Measurements from ENCODE around the gene FARSA. TPM values are rescaled to one million over a fixed set of nuclear protein-coding genes. Genes with fewer than 3 reads are reported as not detected.
"Not testable (repeated sequence)": the region's sequence is repeated elsewhere in the genome, so short reads cannot be mapped to it uniquely, and the experiment has no call there.

The FARSA gene
- total RNA-seq, 1 donor from 2014 or later = 53.6 TPM

DNA sequence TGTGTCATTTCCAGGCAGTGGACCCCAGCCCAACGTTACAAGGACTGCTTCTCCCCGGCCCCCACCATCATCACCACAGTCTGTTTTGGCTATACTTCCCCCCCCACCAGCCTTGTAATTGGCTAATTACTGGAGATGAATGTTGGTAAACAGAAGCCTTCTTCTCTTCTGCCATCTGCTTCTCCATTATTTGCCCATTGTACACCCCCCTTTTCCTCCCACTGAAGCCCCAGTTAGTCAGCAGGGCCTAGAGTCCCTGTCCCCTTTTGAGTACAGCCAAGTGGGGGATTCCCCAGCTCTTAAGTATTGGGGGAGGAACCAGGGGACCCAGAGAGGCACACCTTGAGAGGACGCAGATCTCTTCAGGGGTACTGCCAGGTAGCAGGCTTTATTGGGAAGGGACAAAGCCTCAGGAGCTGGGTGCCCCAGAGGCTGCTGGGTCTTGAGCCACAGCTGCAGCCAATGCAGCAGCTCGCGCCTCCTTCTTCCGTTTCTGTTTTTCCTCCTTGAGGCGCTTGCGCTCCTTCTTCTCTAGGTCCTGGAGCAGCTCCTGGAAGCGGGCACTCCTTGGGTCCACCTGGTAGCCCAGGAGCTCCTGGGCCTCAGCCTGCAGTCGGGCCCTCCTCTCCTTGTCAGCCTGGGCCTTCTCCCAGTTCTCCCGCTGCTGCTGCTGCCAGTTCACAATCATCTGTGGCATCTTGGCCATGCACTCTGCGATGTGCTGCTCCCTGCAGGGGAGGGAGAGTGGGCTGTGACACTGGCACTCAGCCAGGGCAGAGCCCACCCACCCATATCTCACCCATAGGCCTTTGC lies 20.5 kb upstream of the FARSA start:
- no peak for DNase-seq (ENCODE audit: low read depth in 2 of 2)

- peak in 1 of 2 donors; percentile 61 for DNase-seq (ENCODE audit: low read depth in 2 of 2)
These were observed 19.8 kb upstream of the FARSA start for GRCh38 chr19:12953138-12953798.

GRCh38 chr19:12952488-12953137 lies 19.1 kb upstream of the FARSA start:
- DNase-seq (ENCODE audit: low read depth in 2 of 2) = peak; percentile 88 to 90

DNA sequence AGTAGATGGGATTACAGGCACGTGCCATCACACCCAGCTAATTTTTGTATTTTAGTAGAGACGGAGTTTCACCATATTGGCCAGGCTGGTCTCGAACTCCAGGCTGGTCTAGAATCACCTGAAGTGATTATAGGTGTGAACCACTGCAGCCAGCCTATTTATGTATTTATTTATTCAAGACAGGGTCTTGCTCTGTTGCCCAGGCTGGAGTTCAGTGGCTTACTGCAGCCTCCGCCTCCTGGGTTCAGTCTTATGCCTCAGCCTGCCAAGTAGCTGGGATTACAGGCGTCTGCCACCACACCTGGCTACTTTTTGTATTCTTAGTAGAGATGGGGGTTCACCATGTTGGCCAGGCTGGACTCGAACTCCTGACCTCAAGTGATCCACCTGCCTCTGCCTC lies 18.5 kb upstream of the FARSA start:
- not testable (repeated sequence) for DNase-seq (ENCODE audit: low read depth in 2 of 2)

GRCh38 chr19:12949363-12950283 lies 16.1 kb upstream of the FARSA start:
- no peak for DNase-seq (ENCODE audit: low read depth in 2 of 2)

DNA sequence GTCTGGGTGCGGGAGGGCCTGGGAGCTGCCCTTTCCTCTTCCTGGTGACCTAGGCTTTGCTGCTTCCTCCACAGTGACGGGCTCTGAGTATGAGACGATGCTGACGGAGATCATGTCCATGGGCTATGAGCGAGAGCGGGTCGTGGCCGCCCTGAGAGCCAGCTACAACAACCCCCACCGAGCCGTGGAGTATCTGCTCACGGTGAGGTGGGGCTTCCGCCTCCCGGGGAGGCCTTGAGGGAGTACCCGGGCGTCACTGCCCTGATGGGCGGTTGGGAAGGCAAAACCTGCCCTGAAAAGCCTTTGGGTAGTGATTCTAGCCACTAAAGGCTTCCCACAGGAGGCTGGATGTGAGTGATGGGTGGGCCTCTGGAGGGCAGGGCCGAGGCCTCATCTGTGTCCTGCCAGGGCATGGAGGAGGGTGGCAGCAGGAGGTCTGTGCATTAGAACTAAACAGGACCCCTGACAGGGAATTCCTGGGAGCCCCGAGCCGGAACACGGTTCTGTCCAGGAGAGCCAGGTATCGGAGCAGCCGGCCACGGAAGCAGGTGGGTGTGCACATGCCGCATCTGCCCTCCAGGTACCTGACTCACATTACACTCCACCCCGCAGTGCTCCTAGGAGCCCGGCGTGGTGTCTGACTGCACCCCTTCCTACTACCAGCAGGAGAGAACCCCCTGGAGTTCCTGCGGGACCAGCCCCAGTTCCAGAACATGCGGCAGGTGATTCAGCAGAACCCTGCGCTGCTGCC lies 15.3 kb upstream of the FARSA start:
- DNase-seq (ENCODE audit: low read depth in 2 of 2) = no peak

- DNase-seq (ENCODE audit: low read depth in 2 of 2) = no peak
These were observed 14.4 kb upstream of the FARSA start for GRCh38 chr19:12947702-12948611.

GRCh38 chr19:12946731-12947496 lies 13.4 kb upstream of the FARSA start:
- no peak for DNase-seq (ENCODE audit: low read depth in 2 of 2)

- DNase-seq (ENCODE audit: low read depth in 2 of 2) = peak; percentile 88
These were observed 12.7 kb upstream of the FARSA start for GRCh38 chr19:12946092-12946721.

GRCh38 chr19:12945479-12946091 lies 12.1 kb upstream of the FARSA start, which contains the start of gene RAD23A:
RAD23A (plus strand) TSS chr19:12945862; CDS start chr19:12945949, 87 bp downstream.
- DNase-seq (ENCODE audit: low read depth in 2 of 2) = peak; percentile 99

DNA sequence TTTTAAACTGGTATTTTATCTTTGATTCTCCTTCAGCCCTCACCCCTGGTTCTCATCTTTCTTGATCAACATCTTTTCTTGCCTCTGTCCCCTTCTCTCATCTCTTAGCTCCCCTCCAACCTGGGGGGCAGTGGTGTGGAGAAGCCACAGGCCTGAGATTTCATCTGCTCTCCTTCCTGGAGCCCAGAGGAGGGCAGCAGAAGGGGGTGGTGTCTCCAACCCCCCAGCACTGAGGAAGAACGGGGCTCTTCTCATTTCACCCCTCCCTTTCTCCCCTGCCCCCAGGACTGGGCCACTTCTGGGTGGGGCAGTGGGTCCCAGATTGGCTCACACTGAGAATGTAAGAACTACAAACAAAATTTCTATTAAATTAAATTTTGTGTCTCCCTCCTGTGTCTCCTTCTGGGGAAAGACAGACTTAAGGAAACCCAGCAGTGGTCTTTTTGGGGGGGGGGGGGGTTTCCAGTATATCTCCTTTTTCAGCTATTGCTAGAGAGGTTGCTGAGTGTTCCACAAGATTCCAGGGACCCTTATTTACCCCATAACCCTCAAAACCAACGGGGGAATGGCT lies 10.7 kb upstream of the FARSA start:
- DNase-seq (ENCODE audit: low read depth in 2 of 2) = no peak

- no peak for DNase-seq (ENCODE audit: low read depth in 2 of 2)
These were observed 10.0 kb upstream of the FARSA start for GRCh38 chr19:12943437-12944044.

DNA sequence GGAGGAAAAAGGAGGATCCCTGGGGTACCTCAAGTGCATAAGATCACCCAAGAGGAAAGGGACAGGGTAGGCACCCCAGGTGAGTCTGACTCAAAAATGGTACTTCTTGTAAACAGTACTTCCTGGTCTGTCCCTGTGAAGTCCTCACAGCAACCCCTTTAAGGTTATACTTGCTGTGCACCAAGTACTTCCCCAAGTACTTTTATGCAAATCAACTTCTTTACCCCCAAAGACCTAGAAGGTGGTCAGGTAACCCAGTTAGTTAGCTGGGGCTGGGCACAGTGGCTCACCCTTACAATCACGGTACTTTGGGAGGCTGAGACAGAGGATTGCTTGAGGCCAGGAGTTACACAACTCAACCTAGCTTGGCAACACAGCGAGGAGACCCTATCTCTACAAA lies 7.4 kb upstream of the FARSA start:
- DNase-seq (ENCODE audit: low read depth in 2 of 2) = no peak

DNA sequence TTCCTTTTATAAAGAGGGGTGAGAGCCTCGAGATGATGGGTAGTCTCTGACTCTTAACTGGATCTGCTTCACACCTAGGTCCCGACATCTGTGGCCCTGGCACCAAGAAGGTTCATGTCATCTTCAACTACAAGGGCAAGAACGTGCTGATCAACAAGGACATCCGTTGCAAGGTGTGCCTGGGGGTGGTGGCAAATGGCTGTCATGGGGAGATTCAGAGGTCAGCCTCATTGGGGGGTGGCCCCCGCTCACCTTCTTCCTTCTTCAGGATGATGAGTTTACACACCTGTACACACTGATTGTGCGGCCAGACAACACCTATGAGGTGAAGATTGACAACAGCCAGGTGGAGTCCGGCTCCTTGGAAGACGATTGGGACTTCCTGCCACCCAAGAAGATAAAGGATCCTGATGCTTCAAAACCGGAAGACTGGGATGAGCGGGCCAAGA lies 6.5 kb upstream of the FARSA start:
- DNase-seq (ENCODE audit: low read depth in 2 of 2) = no peak

- peak; percentile 48 to 55 for DNase-seq (ENCODE audit: low read depth in 2 of 2)
These were observed 5.5 kb upstream of the FARSA start for GRCh38 chr19:12938779-12939601.
